Measurements from ENCODE around the gene CDYL2. TPM values are rescaled to one million over a fixed set of nuclear protein-coding genes. Genes with fewer than 3 reads are reported as not detected.
"Not testable (repeated sequence)": the region's sequence is repeated elsewhere in the genome, so short reads cannot be mapped to it uniquely, and the experiment has no call there.

CDYL2 gene
- total RNA-seq, 3 donors from 2014 or later: 6.4 to 12.1 (median 10.7) TPM

DNA sequence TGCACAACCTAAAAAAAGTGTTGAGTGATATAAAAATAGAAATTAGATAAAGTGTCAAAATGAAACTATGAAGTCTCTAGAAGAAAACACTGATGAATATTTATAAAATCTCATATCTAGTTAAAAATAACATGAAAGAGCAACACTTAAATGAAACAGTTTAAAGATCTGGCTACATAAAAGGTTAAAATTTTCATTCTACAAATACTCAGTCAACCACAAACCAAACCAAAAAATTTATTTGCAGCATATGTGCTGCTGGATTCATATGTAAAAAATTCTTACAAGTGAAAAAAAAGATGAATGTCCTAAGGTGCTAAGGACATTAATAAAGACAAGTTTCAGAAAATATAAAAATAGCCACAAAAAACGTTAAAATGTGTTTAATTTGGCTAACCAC lies 22.6 kb upstream of the CDYL2 start:
- no peaks in the 10 kb centered on the region for H3K4me1 ChIP-seq
- intact Hi-C loops (cut with DNase I; ENCODE audit: low total_unique reads): no loop called here

DNA sequence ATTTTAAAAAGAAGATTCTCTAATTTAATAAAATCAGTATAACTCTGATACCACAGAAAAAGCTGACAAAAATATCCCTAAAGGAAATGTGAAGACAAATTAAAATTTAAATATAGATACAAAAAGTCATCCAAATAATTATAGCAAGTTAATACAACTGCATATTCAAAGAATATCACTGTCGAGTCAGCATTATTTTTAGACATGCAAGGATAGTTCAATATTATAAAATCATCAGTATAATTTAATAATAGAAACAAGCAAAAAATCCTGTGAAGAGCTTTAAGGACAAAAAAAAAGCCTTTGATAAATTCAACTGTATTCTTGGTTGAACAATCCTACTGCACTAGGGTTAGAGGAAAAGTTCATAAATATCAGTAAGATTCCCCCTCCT lies 21.0 kb upstream of the CDYL2 start:
- Histone ChIP-seq H3K4me1 (no peaks in the 10 kb centered on the region), H3K36me3 (no peaks in the 10 kb centered on the region), H3K4me3 (no peak overlapping the region), H3K27me3 (no peaks in the 10 kb centered on the region), H3K27ac (no peak overlapping the region), H3K9me3 (no peaks in the 10 kb centered on the region)
- no peak for DNase-seq (ENCODE audit: low spot score in 2 of 2)
- TF ChIP-seq, protein P1, sequence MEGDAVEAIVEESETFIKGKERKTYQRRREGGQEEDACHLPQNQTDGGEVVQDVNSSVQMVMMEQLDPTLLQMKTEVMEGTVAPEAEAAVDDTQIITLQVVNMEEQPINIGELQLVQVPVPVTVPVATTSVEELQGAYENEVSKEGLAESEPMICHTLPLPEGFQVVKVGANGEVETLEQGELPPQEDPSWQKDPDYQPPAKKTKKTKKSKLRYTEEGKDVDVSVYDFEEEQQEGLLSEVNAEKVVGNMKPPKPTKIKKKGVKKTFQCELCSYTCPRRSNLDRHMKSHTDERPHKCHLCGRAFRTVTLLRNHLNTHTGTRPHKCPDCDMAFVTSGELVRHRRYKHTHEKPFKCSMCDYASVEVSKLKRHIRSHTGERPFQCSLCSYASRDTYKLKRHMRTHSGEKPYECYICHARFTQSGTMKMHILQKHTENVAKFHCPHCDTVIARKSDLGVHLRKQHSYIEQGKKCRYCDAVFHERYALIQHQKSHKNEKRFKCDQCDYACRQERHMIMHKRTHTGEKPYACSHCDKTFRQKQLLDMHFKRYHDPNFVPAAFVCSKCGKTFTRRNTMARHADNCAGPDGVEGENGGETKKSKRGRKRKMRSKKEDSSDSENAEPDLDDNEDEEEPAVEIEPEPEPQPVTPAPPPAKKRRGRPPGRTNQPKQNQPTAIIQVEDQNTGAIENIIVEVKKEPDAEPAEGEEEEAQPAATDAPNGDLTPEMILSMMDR (IDR thresholded peaks at IDR 0.05): no peak
- no peak for TF ChIP-seq POLR2AphosphoS5 (IDR thresholded peaks at IDR 0.05)
- TF ChIP-seq POLR2A (IDR thresholded peaks at IDR 0.05): no peak
- intact Hi-C loops (cut with DNase I; ENCODE audit: low total_unique reads): no loop called here

More for the DNA sequence above, 22.6 kb upstream of the CDYL2 start:
- no peak for TF ChIP-seq POLR2AphosphoS5 (IDR thresholded peaks at IDR 0.05)
- no peak for TF ChIP-seq POLR2A (IDR thresholded peaks at IDR 0.05)
- TF ChIP-seq, protein P1 (IDR thresholded peaks at IDR 0.05): no peak
- no peak for DNase-seq (ENCODE audit: low spot score in 2 of 2)
- Histone ChIP-seq H3K27me3 (no peaks in the 10 kb centered on the region), H3K4me3 (no peak overlapping the region), H3K36me3 (no peaks in the 10 kb centered on the region), H3K27ac (no peak overlapping the region), H3K9me3 (no peaks in the 10 kb centered on the region)

DNA sequence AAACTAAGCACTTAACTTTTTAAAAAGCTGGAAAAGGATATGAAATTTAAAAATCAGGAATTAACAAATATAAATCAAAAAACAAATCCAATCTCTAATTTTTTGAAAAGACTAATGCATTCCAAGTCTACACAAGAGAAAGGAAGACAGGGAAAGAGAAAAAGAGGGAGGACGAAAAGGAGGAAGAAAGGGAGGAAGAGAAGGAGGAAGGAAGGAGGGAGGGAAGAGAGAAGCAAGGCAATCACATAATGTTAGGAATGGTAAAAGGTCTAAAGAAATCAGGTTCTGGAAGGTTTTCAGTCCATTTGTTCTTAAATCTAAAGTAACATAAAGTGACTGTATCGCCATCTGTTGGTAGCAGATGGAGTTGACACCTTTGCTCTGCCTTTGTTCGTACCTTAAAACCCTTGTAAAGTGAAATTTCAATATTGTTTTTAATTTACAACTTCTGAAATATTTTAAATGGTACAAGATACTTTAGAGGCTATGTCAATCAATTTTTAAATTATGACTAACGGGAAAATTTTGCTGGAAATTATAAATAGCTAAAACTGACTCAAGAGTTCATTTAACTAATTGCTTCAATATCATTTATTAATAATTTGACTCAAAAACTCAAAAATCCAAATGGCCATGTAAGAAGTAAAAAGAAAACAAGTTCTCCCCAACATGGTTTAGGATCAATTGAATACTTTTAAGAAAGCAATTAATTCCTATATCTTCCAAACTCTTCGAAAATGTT lies 20.4 kb upstream of the CDYL2 start:
- no peak for DNase-seq (ENCODE audit: low spot score in 2 of 2)
- H3K27me3 ChIP-seq: no peaks in the 10 kb centered on the region
- TF ChIP-seq, protein P1 (IDR thresholded peaks at IDR 0.05): peak in 2 of 3 donors; percentile 51 to 60
- TF ChIP-seq POLR2A (IDR thresholded peaks at IDR 0.05): no peak
- no peaks in the 10 kb centered on the region for H3K36me3 ChIP-seq
- intact Hi-C loops (cut with DNase I; ENCODE audit: low total_unique reads): no loop called here
- no peaks in the 10 kb centered on the region for H3K4me1 ChIP-seq
- no peak overlapping the region for H3K27ac ChIP-seq
- no peaks in the 10 kb centered on the region for H3K9me3 ChIP-seq
- no peak overlapping the region for H3K4me3 ChIP-seq

DNA sequence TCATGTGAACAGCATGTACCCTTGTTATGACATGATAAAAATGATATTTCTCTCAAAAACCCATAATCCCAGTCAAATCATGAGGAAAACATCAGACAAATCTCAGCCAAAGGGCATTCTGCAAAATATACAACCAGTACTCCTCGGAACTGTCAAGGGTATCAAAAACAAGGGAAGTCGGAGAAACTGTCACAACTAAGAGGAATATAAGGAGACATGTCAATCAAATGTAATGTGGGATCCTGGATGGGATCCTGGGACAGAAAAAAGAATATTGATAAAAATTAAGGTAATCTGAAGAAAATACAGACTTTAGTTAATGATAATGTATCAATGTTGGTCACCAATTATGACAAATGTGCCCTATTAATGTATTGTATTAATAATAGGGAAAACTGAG lies 15.6 kb upstream of the CDYL2 start:
- peaks cover 0 to 5% of the 10 kb centered on the region in 2 donors for H3K27me3 ChIP-seq
- H3K4me1 ChIP-seq: no peaks in the 10 kb centered on the region
- TF ChIP-seq POLR2AphosphoS5 (IDR thresholded peaks at IDR 0.05) (no peak), POLR2A (IDR thresholded peaks at IDR 0.05) (no peak)
- TF ChIP-seq, protein P1 (IDR thresholded peaks at IDR 0.05): no peak
- H3K36me3 ChIP-seq: no peaks in the 10 kb centered on the region
- intact Hi-C loops (cut with DNase I; ENCODE audit: low total_unique reads): no loop called here
- DNase-seq (ENCODE audit: low spot score in 2 of 2): no peak
- H3K9me3 ChIP-seq: no peaks in the 10 kb centered on the region
- no peak overlapping the region for H3K4me3 ChIP-seq
- H3K27ac ChIP-seq: no peak overlapping the region

DNA sequence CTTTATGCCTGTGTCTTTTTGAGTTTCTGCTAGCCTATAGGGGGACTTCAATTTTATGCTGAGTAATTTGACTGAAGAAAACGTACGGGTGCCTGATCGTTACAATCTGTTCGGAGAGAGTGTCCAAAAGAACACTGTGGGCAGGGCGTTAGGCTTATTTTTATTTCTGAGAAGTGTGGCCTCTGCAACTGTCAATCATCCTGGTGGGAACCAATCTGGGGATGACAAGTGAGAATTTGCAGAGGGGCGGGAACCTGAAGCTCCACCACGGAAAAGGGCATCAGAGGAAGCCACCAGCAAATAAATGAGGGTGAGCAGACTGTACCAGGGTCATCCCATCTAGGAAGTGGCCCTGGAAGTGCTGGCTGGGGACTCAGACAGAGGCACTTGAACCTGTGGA lies 12.0 kb upstream of the CDYL2 start:
- DNase-seq (ENCODE audit: low spot score in 2 of 2): no peak
- no peaks in the 10 kb centered on the region for H3K36me3 ChIP-seq
- TF ChIP-seq POLR2A (IDR thresholded peaks at IDR 0.05) (no peak), POLR2AphosphoS5 (IDR thresholded peaks at IDR 0.05) (no peak)
- TF ChIP-seq, protein P1 (IDR thresholded peaks at IDR 0.05): no peak
- peaks cover 0 to 5% of the 10 kb centered on the region in 2 donors for H3K27me3 ChIP-seq
- H3K4me3 ChIP-seq: no peak overlapping the region
- H3K27ac ChIP-seq: no peak overlapping the region
- H3K4me1 ChIP-seq: no peaks in the 10 kb centered on the region
- H3K9me3 ChIP-seq: no peaks in the 10 kb centered on the region
- intact Hi-C loops (cut with DNase I; ENCODE audit: low total_unique reads): no loop called here

DNA sequence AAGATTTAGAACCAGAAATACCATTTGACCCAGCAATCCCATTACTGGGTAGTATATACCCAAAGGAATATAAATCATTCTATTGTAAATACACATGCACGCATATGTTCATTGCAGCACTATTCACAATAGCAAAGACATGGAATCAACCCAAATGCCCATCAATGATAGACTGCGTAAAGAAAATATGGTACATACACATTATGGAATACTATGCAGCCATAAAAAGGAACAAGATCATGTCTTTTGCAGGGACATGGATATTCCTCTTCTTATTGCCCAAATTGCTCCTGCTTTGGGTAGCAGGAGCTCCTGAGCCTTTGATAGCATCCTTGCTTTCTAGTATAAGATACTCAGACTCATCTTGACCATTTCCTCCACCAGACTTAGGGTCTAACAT lies 10.9 kb upstream of the CDYL2 start:
- DNase-seq (ENCODE audit: low spot score in 2 of 2); H3K9me3 ChIP-seq; intact Hi-C loops (cut with DNase I; ENCODE audit: low total_unique reads); H3K27me3 ChIP-seq; H3K4me1 ChIP-seq; H3K36me3 ChIP-seq; H3K27ac ChIP-seq; H3K4me3 ChIP-seq: not testable (repeated sequence)
